Heart right ventricle (tissue), 16 donors: Measurements from ENCODE around the gene HOMER3. TPM values are rescaled to one million over a fixed set of nuclear protein-coding genes. Genes with fewer than 3 reads are reported as not detected.
"Not testable (repeated sequence)": the region's sequence is repeated elsewhere in the genome, so short reads cannot be mapped to it uniquely, and the experiment has no call there.

Source experiments
- ATAC-seq, 8 donors: fragments of 200-7000 bp; cut with Tn5 transposase; one replicate each; pipeline ENCODE4 v1.9.1; 2020; ENCODE audit warnings: mild to moderate bottlenecking in 8 of 8, moderate library complexity in 8 of 8, moderate number of reproducible peaks in 1 of 8
- DNase-seq, 2 donors: peaks; one replicate each; pipeline ENCODE4 v3.0.0-alpha.2; 2020
- H3K27ac ChIP-seq, 10 donors: fragments of 200-600 bp; sonication (generic) in 2 of 10; one replicate each; pipeline versions ENCODE4 v1.5.0 to v1.8.0; 2020 to 2022; ENCODE audit warnings: mild to moderate bottlenecking in 3 of 10
- H3K27me3 ChIP-seq, 7 donors: fragments of 200-600 bp; one replicate each; pipeline ENCODE4 v1.8.0; 2021 to 2022; ENCODE audit warnings: mild to moderate bottlenecking in 2 of 7
- H3K36me3 ChIP-seq, 9 donors: fragments of 200-600 bp; sonication (generic) in 1 of 9; one replicate each; pipeline versions ENCODE4 v1.5.0 to v1.8.0; 2020 to 2022; ENCODE audit warnings: mild to moderate bottlenecking in 2 of 9
- H3K4me1 ChIP-seq, 9 donors: fragments of 200-600 bp; sonication (generic) in 1 of 9; one replicate each; pipeline versions ENCODE4 v1.5.0 to v1.8.0; 2020 to 2022; ENCODE audit warnings: mild to moderate bottlenecking in 4 of 9
- H3K4me3 ChIP-seq, 10 donors: fragments of 200-600 bp; sonication (generic) in 2 of 10; one replicate each; pipeline versions ENCODE4 v1.5.0 to v1.8.0; 2020 to 2022; ENCODE audit warnings: mild to moderate bottlenecking in 7 of 10, moderate library complexity in 2 of 10
- H3K9me3 ChIP-seq, 11 donors: fragments of 200-600 bp in 10 of 11; sonication (generic) in 2 of 11; one replicate each; pipeline versions ENCODE4 v1.5.0 to v1.8.0; 2013 to 2022; ENCODE audit warnings: mild to moderate bottlenecking in 2 of 11, control low read depth in 1 of 11, moderate library complexity in 1 of 11
- CTCF ChIP-seq, 9 donors: fragments of 200-600 bp; sonication (generic) in 2 of 9; IDR thresholded peaks; one replicate each; pipeline versions ENCODE4 v1.5.0 to v1.8.0; 2021 to 2022; ENCODE audit warnings: antibody characterized with exemption in 9 of 9, mild to moderate bottlenecking in 5 of 9, moderate library complexity in 1 of 9
- WGBS, 2 donors: extraction: QIAGEN DNeasy Blood & Tissue Kit; methylation state at CpG; one replicate each; pipeline ENCODE4 v1.1.7; 2013; ENCODE audit warnings: inconsistent platforms in 1 of 2; 5-methylcytosine and 5-hydroxymethylcytosine counted together
- intact Hi-C, 10 donors: fragments of 100-400 bp; cut with DNase I; formaldehyde crosslinking; loops; one replicate each; pipeline versions ENCODE4 v1.11.1 to v1.14.2; 2022
- polyA plus RNA-seq, 2 donors: library from polyadenylated mRNA; stranded (reverse); fragments of 200-250 nt; gene quantifications; one replicate each; pipeline ENCODE4 v1.2.3, GENCODE V29; 2013
- total RNA-seq, 10 donors: library from RNA; stranded (reverse); fragmentation: NEBNext Ultra II Directional in 3 of 10; extraction: Animal tissue kit (Norgen Biotek cat#: 25700) in 3 of 10; gene quantifications; one replicate each; pipeline versions ENCODE4 v1.2.1 to v1.2.4, GENCODE V29; 2021 to 2023
- donor health status: Arrhythmogenic right ventricular cardiomyopathy.
- donor health status: ischemic (EF 13 %, LVEDD 7.1; RV severe dilation, severe dysfunction).
- donor health status: healthy with polysubstance abuse.
- donor health status: DM: no; HTN: yes; CAD: no.
- donor health status: DM: no; HTN: no; CAD: no.
- donor health status: ischemic (EF 25% LVEDD 6.9; RV normal size, moderate dysfunction).
- donor health status: ischemic (EF 25% LVEDD 5.7; RV mildly dilated, moderate dysfunction).
- donor health status: healthy.
- donor health status: DM: yes; HTN: yes; CAD: no.
- donor health status: Ischemic cardiomyopathy.
- donor health status: ischemic (EF 35%, LVEDD 5.7; RV mildly dilated, moderate dysfunction).
- donor health status: nonischemic (EF 11% LVEDD 7.7; RV severe dilation, severe dysfunction).
- donor health status: DM: yes; HTN: yes; CAD: no.
- donor health status: PGD.
- donor health status: ischemic (EF 29% LVEDD 5.4; RV normal size, mild dysfunction).
- donor health status: nonischemic (EF 23%, LVEDD 6.1; RV moderate dilation, normal function).

Gene HOMER3
- total and polyA plus RNA-seq, 12 donors, result 10.4 to 24.8 (median 14.8) TPM

DNA sequence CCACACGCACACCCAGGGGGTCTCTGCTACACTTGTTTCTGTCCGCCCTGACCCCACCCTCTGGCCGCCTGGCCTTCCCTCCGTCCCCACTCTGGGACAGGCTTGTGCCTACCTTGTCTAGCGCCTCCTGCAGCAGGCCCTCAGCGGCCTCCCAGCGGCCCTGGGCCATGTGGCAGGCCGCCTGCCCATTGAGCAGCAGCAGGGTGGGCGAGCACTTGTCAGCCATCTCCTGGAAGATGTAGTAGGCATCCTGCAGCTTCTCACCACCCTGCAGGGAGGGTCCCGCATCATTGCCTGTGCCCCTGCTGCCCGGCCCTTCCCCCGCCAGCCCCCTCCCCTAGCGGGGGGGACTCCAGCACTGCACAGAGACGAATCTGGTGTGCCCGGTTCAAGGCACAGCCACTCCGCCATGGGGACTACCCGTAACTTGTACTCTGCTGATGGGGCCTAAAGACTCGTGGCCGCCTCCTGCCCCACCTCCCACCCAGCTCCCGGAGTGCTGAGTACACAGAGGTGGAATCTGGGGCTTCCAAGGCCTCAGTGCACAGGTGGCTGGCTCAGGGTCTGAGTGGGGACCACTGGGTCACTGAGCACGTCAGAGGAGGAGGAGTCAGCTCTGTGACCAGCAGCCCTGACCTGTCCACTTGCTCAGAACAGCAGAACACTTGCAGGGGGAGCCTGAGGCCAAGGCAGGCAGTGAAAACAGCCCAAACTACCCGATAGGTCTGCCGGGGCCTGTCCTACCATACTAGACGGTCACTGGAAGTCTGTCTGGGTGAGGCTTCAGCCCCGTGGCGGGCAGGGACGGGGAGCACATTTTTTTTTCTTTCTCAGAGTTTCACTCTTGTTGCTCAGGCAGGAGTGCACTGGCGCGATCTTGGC is 37.6 kb downstream of the HOMER3 start:
- intact Hi-C loops, result no loop called here
- no peak for ATAC-seq
- no peak for DNase-seq
- Histone ChIP-seq H3K27me3 (no peaks in the 10 kb centered on the region), H3K27ac (no peak overlapping the region), H3K36me3 (peaks cover 0 to 91% (median 17%) of the 10 kb centered on the region in 9 donors), H3K9me3 (no peaks in the 10 kb centered on the region), H3K4me3 (no peak overlapping the region), H3K4me1 (peaks cover 0 to 2% (median 0%) of the 10 kb centered on the region in 9 donors)
- TF ChIP-seq CTCF (IDR thresholded peaks at IDR 0.05), result no peak
- WGBS, 2 donors, result 89 to 92% methylated on average over 29 of the region's 29 CpGs

- WGBS, 2 donors, result 91 to 96% methylated on average over 5 of the region's 5 CpGs
Observed at GRCh38 chr19:18902519-18902918, 38.5 kb downstream of the HOMER3 start.

DNA sequence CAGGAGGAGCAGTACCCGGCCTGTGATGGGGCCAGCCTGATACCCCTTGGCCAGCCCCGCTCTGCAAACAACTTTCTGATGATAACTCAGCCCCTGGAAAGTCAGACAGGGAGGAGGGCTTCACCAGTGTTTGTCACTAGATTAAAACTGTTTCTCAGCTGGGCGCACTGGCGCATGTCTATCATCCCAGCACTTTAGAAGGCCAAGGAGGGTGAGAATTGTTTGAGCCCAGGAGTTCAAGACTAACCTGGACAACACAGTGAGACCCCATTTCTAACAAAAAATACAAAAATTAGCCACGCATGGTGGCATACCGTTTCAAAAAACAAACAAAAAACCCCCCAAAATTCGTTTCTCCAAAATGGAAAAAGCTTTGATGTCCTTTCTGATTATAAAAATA is 39.5 kb downstream of the HOMER3 start:
- ATAC-seq (no peak), DNase-seq (no peak)
- peaks cover 0 to 72% (median 14%) of the 10 kb centered on the region in 9 donors for H3K36me3 ChIP-seq
- no peaks in the 10 kb centered on the region for H3K9me3 ChIP-seq
- no peak overlapping the region for H3K27ac ChIP-seq
- peaks cover 0 to 10% (median 0%) of the 10 kb centered on the region in 9 donors for H3K4me1 ChIP-seq
- no peak for TF ChIP-seq CTCF (IDR thresholded peaks at IDR 0.05)
- no peak overlapping the region for H3K4me3 ChIP-seq
- intact Hi-C loops, result no loop called here
- peaks cover 0 to 8% (median under 1%) of the 10 kb centered on the region in 7 donors for H3K27me3 ChIP-seq
- 88 to 96% methylated on average over 7 of the region's 7 CpGs for WGBS, 2 donors

More at GRCh38 chr19:18902519-18902918, 38.5 kb downstream of the HOMER3 start:
- H3K4me1 ChIP-seq, H3K27me3 ChIP-seq, DNase-seq, H3K4me3 ChIP-seq, H3K27ac ChIP-seq, ATAC-seq, intact Hi-C loops, H3K9me3 ChIP-seq: not testable (repeated sequence)
- H3K36me3 ChIP-seq, result peaks cover 0 to 82% (median 17%) of the 10 kb centered on the region in 9 donors

DNA sequence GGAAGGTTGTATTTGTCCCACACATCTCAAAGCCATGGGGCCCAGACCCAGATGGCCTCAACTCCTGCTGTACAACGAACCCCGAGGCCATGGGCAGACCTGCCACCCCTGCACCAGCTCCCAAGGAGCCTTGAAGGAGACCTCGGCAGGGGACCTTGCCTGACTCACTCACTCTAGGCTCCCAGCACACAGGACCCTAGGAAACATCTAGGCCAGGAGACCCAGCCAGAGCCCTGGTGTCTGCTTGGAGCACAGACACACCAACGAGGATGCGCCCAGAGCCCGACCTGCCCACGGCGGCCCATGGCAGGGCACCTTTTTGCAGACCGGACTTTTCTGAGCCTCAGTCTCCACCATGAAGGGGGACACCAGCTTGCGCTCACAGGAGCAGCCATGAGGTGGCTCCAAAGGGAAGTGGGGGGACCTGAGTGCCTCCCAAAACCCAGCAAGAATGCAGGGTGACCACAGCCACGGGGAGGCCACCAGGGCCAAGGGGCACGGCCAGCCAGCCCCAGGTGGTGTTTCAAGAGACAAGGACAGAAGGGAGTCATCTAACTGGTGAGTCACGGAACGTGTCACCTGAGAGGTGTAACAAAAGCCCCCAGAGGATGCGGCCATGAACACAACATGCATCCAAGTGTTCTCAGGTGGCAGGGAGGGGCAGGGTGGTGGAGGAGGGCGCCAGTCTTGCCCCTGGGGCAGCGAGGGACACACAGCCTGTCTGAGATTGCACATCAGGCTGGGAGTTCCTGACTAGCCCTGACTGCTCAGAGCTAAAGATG is 40.1 kb downstream of the HOMER3 start:
- no peak for DNase-seq
- peaks cover 0 to 12% (median 4%) of the 10 kb centered on the region in 7 donors for H3K27me3 ChIP-seq
- peaks cover 0 to 13% (median 0%) of the 10 kb centered on the region in 9 donors for H3K4me1 ChIP-seq
- no peak for ATAC-seq
- TF ChIP-seq CTCF (IDR thresholded peaks at IDR 0.05), result no peak
- H3K4me3 ChIP-seq, result no peak overlapping the region
- H3K27ac ChIP-seq, result no peak overlapping the region
- intact Hi-C loops, result no loop called here
- peaks cover 0 to 66% (median 14%) of the 10 kb centered on the region in 9 donors for H3K36me3 ChIP-seq
- 90 to 95% methylated on average over 17 of the region's 17 CpGs for WGBS, 2 donors
- H3K9me3 ChIP-seq, result no peaks in the 10 kb centered on the region
